ENCODE measurements around the gene MYO5B. TPM values are rescaled to one million over a fixed set of nuclear protein-coding genes. Genes with fewer than 3 reads are reported as not detected.

Gene MYO5B
- total RNA-seq, 2 experiments from 2014 or later: not detected

- CTCF ChIA-PET: no interaction called here
- POLR2A ChIA-PET: interaction anchor here (1.3 kb wide), 1 partner anchor 12 kb away, joined by 3 read pairs; no protein-coding TSS in a partner anchor
- intact Hi-C loops (cut with DNase I, micrococcal nuclease): loop anchor here in 1 of 2 experiments (5.0 kb wide), 1 partner anchor 408 kb away; no protein-coding TSS in a partner anchor
- Histone ChIP-seq H3K27ac (ENCODE audit: low read depth in 1 of 2, low read length in 2 of 2) (no peak overlapping the region), H3K4me3 (ENCODE audit: low read length) (no peak overlapping the region), H3K9me3 (ENCODE audit: control insufficient read depth in 1 of 2, insufficient read depth in 1 of 2, low read length in 2 of 2) (no peaks in the 10 kb centered on the region), H3K36me3 (ENCODE audit: insufficient read depth, low read length) (no peaks in the 10 kb centered on the region), H3K27me3 (ENCODE audit: control insufficient read depth in 1 of 2, insufficient read depth in 2 of 2, low read length in 2 of 2) (no peaks in the 10 kb centered on the region), H3K4me1 (ENCODE audit: insufficient read depth, low read length) (peaks cover 21% of the 10 kb centered on the region)
- Mint-ChIP-seq H3K4me3 (no peak overlapping the region), H3K9me3 (no peaks in the 10 kb centered on the region), H3K27me3 (no peaks in the 10 kb centered on the region), H3K36me3 (ENCODE audit: low read depth) (no peaks in the 10 kb centered on the region), H3K4me1 (ENCODE audit: low read depth) (peaks cover 54% of the 10 kb centered on the region), H3K27ac (peak overlapping the region; percentile 79)
- no peak for TF ChIP-seq CTCF (IDR thresholded peaks at IDR 0.05)
- DNase-seq (no peak), ATAC-seq (ENCODE audit: poor library complexity) (no peak)
These were observed 246.0 kb downstream of the MYO5B start for GRCh38 chr18:49948975-49949374.

GRCh38 chr18:49944663-49945062 lies 250.3 kb downstream of the MYO5B start:
- POLR2A ChIA-PET: no interaction called here
- Mint-ChIP-seq H3K36me3 (ENCODE audit: low read depth) (no peaks in the 10 kb centered on the region), H3K27ac (no peak overlapping the region), H3K9me3 (no peaks in the 10 kb centered on the region), H3K4me1 (ENCODE audit: low read depth) (peaks cover 18% of the 10 kb centered on the region), H3K27me3 (no peaks in the 10 kb centered on the region), H3K4me3 (no peak overlapping the region)
- no peak for TF ChIP-seq CTCF (IDR thresholded peaks at IDR 0.05)
- peaks cover 11% of the 10 kb centered on the region for H3K4me1 ChIP-seq (ENCODE audit: insufficient read depth, low read length)
- ATAC-seq (ENCODE audit: poor library complexity) (no peak), DNase-seq (peak in 5 of 14 experiments; percentile 4 to 35 (median 16))
- intact Hi-C loops (cut with DNase I, micrococcal nuclease): loop anchor here in 1 of 2 experiments (5.0 kb wide), 1 partner anchor 413 kb away; no protein-coding TSS in a partner anchor
- H3K9me3 ChIP-seq (ENCODE audit: control insufficient read depth in 1 of 2, insufficient read depth in 1 of 2, low read length in 2 of 2): no peaks in the 10 kb centered on the region
- H3K27me3 ChIP-seq (ENCODE audit: control insufficient read depth in 1 of 2, insufficient read depth in 2 of 2, low read length in 2 of 2): no peaks in the 10 kb centered on the region
- CTCF ChIA-PET: no interaction called here
- H3K4me3 ChIP-seq (ENCODE audit: low read length): no peak overlapping the region
- no peak overlapping the region for H3K27ac ChIP-seq (ENCODE audit: low read depth in 1 of 2, low read length in 2 of 2)
- H3K36me3 ChIP-seq (ENCODE audit: insufficient read depth, low read length): no peaks in the 10 kb centered on the region

- DNase-seq (no peak), ATAC-seq (ENCODE audit: poor library complexity) (no peak)
- Mint-ChIP-seq H3K36me3 (ENCODE audit: low read depth) (no peaks in the 10 kb centered on the region), H3K27ac (no peak overlapping the region), H3K4me1 (ENCODE audit: low read depth) (peaks cover 11% of the 10 kb centered on the region), H3K4me3 (no peak overlapping the region), H3K27me3 (no peaks in the 10 kb centered on the region), H3K9me3 (no peaks in the 10 kb centered on the region)
- intact Hi-C loops (cut with DNase I, micrococcal nuclease): no loop called here
- TF ChIP-seq CTCF (IDR thresholded peaks at IDR 0.05): no peak
- Histone ChIP-seq H3K27me3 (ENCODE audit: control insufficient read depth in 1 of 2, insufficient read depth in 2 of 2, low read length in 2 of 2) (no peaks in the 10 kb centered on the region), H3K36me3 (ENCODE audit: insufficient read depth, low read length) (no peaks in the 10 kb centered on the region), H3K4me3 (ENCODE audit: low read length) (no peak overlapping the region), H3K27ac (ENCODE audit: low read depth in 1 of 2, low read length in 2 of 2) (no peak overlapping the region), H3K4me1 (ENCODE audit: insufficient read depth, low read length) (peaks cover 3% of the 10 kb centered on the region), H3K9me3 (ENCODE audit: control insufficient read depth in 1 of 2, insufficient read depth in 1 of 2, low read length in 2 of 2) (no peaks in the 10 kb centered on the region)
- CTCF ChIA-PET: no interaction called here
- POLR2A ChIA-PET: no interaction called here
These were observed 258.1 kb downstream of the MYO5B start for GRCh38 chr18:49936821-49937220.
